ENCODE measurements around the gene TAP2.
A peak's percentile ranks its signal among the peaks of the same experiment; 100 is the strongest.

The TAP2 gene

DNA sequence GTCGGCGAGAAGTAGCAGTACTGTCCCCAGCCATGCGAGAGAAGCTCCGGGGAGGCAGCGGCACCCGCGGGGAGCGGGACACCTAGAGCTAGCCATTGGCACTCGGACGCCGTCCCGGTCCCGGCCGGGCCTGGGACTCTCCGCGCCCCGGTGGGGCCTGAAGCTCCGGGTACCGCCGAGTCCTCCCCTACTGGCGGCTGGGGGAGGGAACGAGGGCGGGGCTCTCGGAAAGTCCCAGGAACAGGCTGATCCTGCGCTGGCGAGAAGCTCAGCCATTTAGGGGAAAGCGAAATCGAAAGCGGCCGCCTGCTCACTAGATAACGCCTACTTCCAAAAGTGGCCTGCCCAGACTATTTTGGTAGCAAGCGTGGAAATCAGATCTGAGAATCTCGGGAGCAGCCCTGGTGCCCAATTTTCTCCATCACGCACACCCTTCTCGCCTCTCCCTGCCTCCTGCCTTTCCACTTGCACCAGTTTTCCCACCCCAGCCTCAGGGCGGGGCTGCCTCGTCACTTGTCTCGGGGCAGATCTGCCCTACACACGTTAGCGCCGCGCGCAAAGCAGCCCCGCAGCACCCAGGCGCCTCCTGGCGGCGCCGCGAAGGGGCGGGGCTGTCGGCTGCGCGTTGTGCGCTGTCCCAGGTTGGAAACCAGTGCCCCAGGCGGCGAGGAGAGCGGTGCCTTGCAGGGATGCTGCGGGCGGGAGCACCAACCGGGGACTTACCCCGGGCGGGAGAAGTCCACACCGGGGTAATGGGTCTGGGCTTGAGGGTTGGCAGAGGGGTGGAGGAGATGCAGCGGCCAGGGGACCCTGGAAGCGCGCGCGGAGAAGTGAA is 15.2 kb upstream of the TAP2 start, which contains the start of the genes PSMB9 and TAP1:
Gene PSMB9 (plus strand): TSS at position 652 of the 835 bp plus-strand sequence. CDS start 38 bp downstream, at position 690.
Gene TAP1 (minus strand): TSS at position 164 of the 835 bp plus-strand sequence. CDS start 68 bp downstream, at position 96.
- peak; percentile 94 for DNase-seq

DNA sequence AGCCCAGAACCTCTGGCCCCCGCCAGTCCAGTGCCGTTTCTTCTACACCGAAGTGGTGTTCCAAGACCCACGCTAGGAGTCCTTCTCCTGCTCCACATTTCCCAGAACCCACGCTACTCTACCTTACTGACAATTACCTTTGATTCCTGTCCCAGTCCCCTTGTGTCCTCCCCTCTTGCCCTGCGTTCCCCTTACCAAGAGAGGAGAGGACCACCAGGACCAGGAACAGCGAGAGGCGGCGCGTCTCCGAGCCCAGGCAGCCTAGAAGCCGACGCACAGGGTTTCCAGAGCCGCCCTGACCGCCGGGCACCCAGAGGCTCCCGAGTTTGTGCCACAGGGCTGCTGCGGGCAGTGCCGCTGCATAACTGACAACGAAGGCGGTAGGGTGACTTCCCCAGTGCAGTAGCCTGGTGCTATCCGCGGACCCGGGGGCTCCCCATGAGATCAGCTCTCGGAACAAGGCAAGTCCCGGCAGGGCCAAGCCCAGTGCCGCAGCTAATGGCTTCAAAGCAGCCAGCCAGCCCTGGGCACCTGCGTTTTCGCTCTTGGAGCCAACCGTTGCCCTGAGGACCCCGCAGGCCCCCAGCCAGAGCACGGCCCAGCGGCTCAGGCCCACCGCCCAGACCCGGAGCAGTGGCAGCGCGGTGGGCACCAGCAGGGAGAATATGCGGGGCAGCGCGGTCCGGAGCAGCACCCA is 14.5 kb upstream of the TAP2 start:
- DNase-seq: peak; percentile 71

DNA sequence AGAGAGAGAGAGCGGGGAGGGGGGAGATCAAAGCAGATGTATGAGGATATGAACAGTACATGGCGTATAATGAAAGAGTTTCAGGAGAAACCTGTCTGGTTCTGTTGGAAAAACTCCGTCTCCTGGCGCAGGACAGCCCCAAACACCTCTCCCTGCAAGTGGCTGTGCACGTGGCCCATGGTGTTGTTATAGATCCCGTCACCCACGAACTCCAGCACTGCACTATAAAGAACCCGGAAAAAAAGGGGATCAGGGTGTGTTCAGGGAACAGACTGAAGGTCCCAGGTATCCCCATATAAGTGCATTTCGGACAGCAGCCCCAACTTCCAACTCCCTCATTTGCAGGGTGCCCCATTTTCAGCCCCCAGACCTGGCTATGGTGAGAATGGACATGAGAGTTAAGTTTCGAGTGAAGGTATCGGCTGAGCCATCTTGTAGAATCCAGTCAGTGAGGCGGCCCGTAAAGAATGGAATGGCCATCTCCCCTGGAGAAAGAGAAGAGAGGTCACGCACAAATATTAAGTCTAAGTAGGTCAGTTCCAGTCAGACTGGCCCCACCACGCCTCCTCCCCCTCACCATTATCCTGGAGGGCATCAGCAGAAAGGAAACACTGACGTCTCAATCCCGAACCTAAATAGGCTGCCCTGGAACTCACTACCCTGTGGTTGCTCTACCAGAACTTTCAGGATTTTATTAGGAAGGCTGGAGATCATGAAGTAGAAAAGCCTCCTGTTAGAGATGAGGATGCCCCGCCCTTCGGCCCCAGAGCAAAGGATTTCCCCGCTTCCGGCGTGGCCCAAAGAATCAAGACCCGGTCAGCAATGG is 13.7 kb upstream of the TAP2 start:
- DNase-seq: no peak

DNA sequence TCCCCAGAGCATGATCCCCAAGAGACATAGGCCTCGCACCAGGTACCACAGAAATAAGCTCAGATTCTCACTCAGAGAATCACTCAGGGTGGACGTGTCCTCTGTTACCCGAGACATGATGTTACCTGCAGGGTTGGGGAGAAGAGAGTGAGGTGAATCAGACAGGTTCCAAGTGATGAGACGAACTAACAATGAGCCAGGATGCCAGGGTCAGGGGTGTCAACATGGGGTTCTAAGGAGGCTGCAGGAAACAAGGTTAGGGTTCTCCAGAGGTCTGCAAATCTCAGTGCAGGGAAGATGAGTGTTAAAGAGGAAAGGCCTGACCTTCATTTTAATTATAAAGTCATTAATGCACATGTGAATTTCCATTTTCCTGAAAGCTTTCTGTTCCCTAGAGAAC is 12.5 kb upstream of the TAP2 start:
- no peak for DNase-seq

DNA sequence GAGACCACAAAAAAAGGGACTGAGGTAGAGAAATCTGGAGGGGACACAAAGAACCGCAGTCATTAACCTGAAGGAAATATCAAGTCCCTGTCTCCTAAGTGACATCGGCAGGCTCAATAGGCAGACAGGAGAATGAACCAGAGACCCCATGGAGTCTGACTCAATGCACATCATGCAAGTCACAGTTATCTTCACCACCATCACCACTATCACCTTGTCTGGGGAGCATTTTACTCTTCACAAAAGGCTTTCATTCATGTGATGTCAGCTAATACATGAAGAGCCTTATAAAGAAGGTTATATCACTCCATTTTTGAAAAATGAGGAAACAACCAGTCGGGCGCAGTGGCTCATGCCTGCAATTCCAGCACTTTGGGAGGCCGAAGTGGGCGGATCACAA is 10.6 kb upstream of the TAP2 start:
- no peak for DNase-seq

DNA sequence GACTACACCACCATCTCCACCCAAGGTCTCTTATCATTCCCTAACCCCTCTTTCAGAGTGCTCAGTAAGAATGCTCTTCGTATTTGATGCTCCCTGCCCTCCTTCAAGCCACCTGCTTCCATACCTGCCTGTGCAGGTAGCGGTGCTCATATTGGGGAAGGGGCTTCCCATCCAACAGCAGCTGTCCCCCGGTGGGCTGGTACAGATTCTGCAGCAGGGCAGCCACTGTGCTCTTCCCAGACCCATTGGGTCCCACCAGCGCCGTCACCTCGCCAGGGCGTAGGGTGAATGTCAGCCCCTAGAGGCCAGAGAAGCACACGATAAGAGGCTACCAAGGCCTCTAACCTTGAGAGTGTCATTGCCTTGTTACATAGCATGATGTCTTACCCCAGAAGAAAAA is 9.3 kb upstream of the TAP2 start:
- DNase-seq: no peak

DNA sequence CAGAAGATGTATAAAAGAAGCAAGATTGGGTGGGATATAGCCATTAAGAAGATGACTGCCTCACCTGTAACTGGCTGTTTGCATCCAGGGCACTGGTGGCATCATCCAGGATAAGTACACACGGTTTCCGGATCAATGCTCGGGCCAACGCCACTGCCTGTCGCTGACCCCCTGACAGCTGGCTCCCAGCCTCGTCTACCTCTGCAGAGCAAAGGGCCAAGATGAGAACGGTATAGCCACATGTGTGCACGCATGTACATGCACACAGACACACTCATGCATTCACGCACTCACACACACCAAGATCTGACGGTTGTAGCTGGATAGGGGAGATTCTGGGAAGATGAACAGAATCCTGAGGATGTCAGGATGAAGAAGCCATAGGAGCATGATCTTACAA is 8.5 kb upstream of the TAP2 start:
- no peak for DNase-seq

DNA sequence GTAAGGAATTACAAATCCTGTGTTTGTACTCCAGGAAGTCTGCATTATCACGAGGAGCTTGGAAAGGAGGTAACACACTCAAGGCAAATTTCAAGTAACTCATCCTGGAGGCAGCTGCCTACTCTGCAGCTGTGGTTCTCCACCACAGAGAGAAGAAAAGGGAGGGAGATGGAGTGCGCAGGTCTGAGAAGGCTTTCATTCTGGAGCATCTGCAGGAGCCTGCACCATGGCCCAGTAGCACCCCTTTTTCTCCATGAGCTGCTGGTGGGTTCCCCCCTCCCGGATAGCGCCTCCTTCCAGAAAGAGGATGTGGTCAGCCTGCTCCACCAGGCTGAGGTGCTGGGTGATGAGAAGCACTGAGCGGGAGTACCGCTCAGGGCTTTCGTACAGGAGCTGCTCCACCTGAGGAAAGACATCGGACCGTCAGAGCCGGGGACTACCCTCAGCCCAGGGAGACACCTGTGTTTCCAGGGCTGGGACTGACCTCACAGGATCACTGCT is 6.9 kb upstream of the TAP2 start:
- DNase-seq: peak; percentile 53

DNA sequence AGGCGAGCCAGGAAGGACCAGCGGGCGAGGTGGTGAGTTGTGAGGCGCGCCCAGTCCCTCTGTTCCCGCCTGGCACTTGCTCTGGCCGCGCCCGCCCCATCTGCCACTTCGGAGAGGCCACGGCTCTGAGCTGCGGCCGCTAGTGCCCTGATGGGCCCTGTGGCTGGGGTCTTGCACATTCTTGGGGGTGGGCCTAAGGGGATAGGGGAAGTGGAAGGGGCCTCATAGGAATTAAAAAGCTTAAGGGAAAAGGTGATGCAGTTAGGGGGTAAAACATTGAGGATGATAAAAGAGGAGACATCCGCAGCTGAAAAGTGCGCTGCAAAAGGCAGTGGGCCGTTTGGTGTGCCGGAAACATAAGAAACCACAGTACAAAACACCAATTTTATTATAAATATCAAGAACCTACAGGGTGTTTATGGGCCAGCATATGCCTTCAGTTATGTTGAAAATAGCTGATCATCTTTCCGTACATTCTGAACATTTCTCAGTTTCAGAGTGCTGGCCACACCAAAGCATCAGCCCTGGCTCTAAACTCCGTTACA is 6.4 kb upstream of the TAP2 start:
- DNase-seq: no peak

DNA sequence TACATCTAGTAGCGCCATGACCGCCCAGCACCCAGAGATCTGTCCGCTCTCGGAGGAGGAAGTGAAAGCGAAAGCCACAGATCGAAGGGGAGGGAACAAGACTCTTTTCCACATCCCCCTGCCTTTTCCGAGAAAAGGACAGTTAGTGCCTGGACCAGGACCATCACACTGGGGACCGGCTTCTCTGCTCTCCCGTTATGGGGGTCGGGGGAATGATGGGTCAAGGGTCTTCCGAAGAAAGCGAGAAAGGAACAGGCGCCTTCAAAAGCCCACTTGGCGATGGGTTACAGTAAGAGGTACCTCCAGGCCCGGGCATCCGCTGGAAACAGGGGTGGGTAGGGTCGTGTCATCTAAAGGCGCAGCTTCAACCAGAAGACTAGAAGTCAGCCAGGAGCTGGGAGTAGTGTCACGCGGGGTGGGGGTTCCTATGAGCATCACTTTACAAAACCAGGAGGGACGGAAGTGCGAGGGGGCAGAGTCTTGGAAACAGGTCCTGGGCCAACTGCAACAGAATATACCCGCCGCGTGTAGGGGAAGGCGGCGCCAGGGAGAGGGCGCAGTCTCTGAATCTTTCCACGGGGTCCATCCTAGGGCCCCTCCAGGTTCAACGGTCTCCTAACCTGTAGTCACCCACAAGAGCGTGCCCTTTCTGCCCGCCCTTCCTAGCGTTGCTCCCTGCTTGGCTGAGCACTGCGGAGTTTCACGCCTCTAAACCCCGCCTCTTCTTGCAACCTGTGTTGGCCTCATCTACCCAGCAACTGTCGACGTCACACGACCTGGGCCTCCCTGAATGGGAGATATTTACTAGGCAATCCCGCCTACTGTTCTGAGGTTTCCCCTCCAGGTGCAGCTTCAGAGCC is 5.7 kb upstream of the TAP2 start, which contains the start of gene PSMB8:
Gene PSMB8 (minus strand): TSS at position 69 of the 860 bp plus-strand sequence. CDS start 51 bp downstream, at position 18.
- peak; percentile 97 for DNase-seq

DNA sequence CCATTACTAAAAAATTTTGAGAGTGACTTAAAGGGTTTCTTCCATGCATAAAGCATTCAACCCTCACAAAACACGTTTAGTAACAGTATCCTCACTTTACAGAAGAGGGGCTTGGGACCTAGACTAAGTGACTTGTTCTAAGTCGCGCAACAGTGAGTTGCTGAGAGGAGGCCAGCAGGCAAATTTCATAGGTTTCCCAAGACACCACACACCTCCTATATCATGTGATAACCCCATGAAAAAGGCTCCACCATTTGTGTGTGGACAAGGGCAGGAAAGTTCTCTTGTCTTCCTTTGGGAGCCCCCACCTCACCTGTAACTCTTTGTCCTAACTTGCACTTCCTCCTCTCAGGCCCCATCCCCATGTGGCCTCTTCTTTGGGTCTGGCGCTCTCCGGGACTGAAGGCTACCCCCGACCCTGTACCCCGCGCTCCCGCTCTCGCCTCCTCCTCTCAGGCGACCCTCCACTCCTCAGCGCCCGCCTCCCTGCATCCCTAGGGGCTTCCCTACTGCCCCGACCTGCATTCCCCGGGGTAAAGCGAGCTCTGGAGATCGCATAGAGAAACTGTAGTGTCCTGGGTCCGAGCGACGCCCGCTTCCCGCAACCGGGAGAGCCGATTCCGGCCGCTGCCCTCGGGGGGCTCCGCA is 4.9 kb upstream of the TAP2 start:
- no peak for DNase-seq

DNA sequence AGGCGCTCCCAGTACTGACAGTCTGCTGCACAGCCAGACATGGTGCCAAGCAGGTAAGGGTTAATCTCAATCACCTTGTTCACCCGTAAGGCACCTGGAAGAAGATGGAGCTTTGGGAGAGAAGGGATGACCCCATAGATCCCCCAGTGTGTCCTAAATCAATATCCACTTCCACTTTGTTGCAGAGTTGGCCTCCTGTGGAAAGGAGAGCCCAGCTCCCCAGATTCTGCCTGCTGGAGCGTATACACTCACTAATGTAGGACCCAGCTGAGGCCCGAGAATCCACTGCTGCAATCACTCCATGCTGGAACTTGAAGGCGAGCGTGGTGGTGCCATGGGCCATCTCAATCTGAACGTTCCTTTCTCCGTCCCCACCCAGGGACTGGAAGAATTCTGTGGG is 4.2 kb upstream of the TAP2 start:
- no peak for DNase-seq

DNA sequence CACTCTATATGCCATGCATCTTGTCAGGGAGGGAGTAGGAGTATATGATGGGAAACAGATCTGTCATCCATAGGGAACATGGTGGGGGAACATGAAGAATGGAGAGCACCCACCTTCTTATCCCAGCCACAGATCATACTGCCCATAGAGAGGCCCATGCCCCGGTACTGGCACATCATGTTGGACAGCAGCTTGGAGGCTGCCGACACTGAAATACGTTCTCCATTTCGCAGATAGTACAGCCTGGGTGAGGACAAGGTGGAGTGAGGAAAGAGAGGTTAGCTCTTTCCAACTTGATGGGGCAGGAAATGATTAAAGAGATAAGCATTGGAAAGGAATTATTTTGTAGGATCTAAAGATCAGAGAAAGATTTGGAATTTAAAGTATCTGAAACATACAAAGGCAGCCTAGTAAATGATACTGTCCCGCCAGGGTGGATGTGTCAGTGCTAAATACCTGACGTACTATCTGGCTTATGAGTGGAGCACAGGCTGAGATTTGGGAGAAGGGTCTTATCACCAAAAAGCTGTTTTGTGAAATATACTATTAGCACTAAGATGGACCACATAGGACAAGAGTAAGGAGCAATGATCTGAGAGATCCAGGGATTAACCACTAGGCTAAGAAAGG is 3.6 kb upstream of the TAP2 start:
- no peak for DNase-seq

DNA sequence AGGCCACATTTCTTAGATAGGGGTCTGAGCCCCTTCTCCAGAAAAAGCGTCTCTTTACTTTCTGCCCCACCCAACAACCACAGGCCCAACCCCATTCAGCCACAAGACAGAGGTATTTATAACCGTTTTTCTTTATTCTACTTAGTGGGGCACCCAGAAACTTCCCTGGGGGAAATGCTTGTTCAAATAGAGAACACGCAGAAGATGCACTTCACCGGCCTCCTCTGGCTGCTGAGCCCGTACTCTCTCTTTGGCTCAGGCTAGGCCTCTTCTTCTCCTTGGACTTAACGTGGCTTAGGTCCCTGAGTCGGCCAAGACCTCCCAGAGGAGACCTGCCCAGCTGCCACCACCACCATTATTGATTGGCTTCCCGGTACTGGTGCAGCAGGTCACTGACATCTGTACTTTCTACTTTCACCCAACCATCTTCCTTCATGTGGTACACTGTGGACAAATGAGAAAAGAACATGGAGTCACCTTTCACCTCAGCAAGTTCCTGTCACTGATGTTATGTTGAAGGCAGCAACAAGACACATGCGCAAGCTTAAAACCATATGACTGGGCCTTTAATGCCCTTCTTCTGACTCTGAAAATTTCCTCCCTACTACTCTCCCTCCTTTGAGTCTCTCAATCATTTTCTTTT is 2.2 kb upstream of the TAP2 start:
- no peak for DNase-seq

DNA sequence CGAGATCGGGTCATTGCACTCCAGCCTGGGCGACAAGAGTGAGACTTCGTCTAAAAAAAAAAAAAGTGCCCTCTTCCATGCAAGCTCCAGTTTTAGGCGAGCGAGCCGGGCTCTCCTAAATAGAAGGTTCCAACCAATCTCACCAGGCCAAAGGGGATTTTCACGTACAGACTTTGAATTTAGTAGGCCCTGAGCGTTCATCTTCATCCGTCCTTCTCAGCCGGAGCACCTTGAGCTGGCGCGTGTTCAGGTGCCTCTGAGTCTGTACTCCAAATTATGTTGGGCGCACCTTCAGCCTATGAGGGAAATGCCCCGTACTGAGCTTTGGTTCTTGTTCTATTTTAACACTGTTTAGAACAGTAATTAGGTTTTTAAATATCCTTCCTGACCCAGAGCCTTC is 817 bp upstream of the TAP2 start:
- no peak for DNase-seq

DNA sequence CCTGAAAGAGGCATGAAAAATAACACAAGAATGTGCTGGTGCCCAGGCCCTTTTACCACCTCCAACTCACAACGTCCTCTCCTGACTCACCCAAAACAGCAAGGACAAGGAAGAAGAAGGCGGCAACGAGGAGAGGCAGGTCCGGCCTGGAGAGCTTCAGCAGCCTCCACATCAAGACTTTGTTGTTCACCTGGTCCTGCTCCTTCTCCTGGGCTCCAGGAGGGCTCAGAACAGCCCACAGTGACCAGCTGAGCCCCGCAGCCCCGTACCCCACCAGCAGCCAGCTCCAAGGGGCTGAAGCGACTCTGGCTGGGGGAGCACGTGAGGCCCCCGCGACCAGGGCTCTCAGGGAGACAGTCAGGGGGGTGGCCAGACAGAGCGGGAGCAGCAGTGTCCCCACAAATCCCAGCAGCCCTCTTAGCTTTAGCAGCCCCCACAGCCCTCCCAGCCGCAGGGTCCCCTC is 857 bp downstream of the TAP2 start:
- DNase-seq: no peak

DNA sequence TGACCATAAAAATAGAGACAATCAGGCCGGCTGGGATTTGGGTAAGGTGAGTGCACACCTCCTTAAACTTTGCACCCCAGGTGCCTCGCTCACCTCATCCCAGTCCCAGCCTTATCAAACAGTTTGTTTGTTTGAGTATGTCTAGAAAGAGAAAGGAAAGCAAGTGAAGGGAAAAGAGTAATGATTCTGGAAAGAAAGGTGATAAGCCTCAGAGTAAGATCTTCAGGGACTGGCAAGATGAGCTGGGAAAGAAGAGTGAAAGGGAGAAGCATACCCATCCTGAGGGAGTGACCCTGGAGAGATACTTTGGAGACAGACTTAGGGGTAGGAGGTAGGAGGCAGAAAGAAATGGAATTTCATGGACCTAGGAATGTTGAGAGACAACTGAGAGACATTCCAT is 1.7 kb downstream of the TAP2 start:
- no peak for DNase-seq

DNA sequence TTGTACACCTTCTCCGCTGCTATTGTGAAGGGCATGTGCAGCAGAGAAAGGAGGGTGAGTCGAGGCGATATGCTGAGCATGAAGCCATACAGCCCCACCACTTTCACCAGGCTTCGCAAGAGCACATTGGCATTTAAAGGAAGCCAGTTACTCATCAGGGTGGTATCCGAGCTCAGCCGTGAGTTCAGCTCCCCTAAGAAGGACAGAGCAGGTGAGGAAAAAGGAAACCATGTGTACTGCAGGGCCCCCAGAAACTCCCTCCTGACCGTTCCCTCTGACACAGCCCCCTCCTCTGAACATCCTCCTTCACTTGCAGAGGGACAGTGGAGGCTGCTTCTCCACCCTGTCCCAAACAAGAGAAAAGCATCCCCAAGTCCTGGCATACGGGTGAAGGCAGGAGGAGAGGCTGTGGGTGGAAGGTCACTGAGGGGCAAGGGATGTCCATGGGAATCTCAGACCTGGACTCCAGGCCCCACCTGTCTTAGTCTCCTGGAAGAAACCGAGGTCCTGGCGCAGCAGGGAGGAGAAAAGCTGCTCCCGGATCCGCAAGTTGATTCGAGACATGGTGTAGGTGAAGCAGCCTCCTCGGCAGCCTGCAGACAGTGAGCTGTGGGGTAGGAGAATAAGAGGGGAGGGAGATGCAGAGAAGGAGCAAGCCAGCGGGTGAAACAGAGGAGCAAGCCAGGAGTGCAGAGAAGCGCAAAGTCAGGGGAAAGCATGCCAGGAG is 3.2 kb downstream of the TAP2 start:
- no peak for DNase-seq

DNA sequence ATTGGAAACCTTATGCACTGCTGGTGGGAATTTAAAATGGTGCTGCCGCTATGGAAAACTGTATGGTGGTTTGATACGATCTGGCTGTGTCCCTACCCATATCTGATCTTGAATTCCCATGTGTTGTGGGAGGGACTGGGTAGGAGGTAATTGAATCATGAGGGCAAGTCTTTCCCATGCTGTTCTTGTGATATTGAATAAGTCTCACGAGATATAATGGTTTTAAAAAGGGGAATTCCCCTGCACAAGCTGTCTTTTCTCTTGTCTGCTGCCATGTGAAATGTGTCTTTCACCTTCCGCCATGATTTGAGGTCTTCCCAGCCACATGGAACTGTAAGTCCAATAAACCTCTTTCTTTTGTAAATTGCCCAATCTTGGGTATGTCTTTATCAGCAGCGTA is 4.9 kb downstream of the TAP2 start:
- no peak for DNase-seq
